ENCODE results near the gene CDK10. TPM values are rescaled to one million over a fixed set of nuclear protein-coding genes. Genes with fewer than 3 reads are reported as not detected.

Gene CDK10
- total and polyA plus RNA-seq, 8 donors, result 33.7 to 253 (median 59.4) TPM

DNA sequence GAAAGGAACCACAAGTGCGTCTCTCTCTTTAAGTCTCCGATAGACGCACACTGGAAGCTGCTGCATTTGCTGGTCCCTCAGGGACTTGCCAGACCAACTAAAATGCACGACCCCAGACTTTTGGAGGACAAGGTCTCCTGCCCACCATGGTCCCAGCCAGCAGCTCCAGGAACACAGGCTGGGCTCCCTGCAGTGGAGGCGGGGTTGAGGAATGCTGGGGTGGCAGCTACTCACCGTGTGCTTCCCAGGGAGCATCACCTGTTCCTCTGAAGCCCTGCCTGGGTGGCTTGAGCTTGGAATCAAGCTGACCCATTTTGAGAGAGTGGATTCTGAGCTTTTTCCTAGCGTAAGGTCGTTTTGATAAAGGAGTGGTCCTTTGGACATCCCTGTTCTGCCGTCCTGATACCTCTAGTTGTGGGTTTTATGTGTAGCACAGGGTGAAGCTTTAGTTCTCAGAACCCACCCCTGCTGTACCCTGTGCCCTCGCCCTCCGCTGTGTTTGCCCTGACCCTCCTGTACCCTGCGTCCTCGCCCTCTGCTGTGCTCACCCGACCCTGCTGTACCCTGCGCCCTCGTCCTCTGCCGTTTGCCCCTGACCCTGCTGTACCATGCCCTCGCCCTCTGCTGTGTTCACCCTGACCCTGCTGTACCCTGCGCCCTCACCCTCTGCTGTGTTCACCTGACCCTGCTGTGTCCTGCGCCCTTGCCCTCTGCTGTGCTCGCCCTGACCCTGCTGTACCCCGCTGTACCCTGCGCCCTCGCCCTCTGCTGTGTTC, 45.8 kb downstream of the CDK10 start:
- no peaks in the 10 kb centered on the region for H3K9me3 ChIP-seq
- TF ChIP-seq, protein P1, sequence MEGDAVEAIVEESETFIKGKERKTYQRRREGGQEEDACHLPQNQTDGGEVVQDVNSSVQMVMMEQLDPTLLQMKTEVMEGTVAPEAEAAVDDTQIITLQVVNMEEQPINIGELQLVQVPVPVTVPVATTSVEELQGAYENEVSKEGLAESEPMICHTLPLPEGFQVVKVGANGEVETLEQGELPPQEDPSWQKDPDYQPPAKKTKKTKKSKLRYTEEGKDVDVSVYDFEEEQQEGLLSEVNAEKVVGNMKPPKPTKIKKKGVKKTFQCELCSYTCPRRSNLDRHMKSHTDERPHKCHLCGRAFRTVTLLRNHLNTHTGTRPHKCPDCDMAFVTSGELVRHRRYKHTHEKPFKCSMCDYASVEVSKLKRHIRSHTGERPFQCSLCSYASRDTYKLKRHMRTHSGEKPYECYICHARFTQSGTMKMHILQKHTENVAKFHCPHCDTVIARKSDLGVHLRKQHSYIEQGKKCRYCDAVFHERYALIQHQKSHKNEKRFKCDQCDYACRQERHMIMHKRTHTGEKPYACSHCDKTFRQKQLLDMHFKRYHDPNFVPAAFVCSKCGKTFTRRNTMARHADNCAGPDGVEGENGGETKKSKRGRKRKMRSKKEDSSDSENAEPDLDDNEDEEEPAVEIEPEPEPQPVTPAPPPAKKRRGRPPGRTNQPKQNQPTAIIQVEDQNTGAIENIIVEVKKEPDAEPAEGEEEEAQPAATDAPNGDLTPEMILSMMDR (IDR thresholded peaks at IDR 0.05), result no peak
- intact Hi-C loops (cut with DNase I), result no loop called here
- 91 to 93% methylated on average over 24 of the region's 24 CpGs for WGBS, 2 donors
- H3K36me3 ChIP-seq, result peaks cover 3 to 58% (median 33%) of the 10 kb centered on the region in 3 donors
- ATAC-seq (no peak), FAIRE-seq (no peak), DNase-seq (no peak)
- no peaks in the 10 kb centered on the region for H3K27me3 ChIP-seq
- H3K4me1 ChIP-seq, result no peaks in the 10 kb centered on the region
- no peak overlapping the region for H3K4me3 ChIP-seq
- H3K27ac ChIP-seq, result no peak overlapping the region

DNA sequence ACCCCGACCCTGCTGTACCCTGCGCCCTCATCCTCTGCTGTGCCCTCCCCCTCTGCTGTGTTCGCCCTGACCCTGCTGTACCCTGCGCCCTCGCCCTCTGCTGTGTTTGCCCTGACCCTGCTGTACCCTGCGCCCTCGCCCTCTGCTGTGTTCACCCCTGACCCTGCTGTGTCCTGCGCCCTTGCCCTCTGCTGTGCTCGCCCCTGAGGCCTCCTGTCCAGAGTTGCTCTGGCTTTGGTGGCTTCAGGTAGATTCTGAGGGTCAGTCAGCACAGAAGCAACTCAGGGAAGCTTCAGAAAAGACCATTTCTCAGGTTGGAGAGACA, 46.4 kb downstream of the CDK10 start:
- 93 to 95% methylated on average over 9 of the region's 9 CpGs for WGBS, 2 donors
- no peak for ATAC-seq
- H3K27me3 ChIP-seq, result no peaks in the 10 kb centered on the region
- no peak for FAIRE-seq
- no peak overlapping the region for H3K4me3 ChIP-seq
- TF ChIP-seq, protein P1 (IDR thresholded peaks at IDR 0.05), result no peak
- H3K27ac ChIP-seq, result no peak overlapping the region
- no peaks in the 10 kb centered on the region for H3K9me3 ChIP-seq
- H3K4me1 ChIP-seq, result no peaks in the 10 kb centered on the region
- no peak for DNase-seq
- peaks cover 3 to 58% (median 37%) of the 10 kb centered on the region in 3 donors for H3K36me3 ChIP-seq
- intact Hi-C loops (cut with DNase I), result no loop called here

DNA sequence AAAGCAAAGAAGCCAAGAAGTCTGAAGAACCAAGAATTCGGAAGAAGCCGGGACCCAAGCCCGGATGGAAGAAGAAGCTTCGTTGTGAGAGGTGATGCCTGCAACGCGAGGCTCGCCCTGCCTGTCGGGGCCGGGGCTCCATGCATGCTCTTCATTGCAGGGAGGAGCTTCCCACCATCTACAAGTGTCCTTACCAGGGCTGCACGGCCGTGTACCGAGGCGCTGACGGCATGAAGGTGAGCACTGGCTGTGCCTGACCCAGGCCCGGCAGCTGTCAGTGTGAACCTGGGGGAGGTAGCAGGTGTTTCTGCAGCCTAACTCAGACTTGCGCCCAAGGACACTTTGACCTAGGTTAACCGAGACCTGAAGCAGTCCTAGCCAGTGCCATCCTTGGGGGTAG, 46.8 kb downstream of the CDK10 start:
- Histone ChIP-seq H3K9me3 (no peaks in the 10 kb centered on the region), H3K36me3 (peaks cover 4 to 62% (median 41%) of the 10 kb centered on the region in 3 donors), H3K27ac (no peak overlapping the region), H3K27me3 (no peaks in the 10 kb centered on the region), H3K4me1 (no peaks in the 10 kb centered on the region), H3K4me3 (no peak overlapping the region)
- intact Hi-C loops (cut with DNase I), result no loop called here
- ATAC-seq (no peak), FAIRE-seq (no peak), DNase-seq (no peak)
- WGBS, 2 donors, result 90 to 93% methylated on average over 17 of the region's 17 CpGs
- TF ChIP-seq, protein P1 (IDR thresholded peaks at IDR 0.05), result no peak

DNA sequence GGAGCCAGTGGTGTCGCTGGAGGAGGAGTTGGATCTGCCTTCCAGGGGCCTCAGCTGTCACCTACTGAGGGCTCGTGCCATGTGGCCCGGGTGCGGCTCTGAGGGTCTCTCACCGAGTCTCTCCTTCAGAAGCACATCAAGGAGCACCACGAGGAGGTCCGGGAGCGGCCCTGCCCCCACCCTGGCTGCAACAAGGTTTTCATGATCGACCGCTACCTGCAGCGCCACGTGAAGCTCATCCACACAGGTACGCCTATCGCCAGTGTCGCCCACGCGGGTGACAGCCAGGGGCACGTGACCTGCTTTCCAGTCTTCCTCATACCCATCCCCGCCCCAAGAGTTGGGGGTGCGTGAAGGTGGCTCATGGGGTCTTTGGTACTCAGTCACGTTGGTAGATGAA, 47.3 kb downstream of the CDK10 start:
- DNase-seq (no peak), FAIRE-seq (no peak), ATAC-seq (no peak)
- no peaks in the 10 kb centered on the region for H3K4me1 ChIP-seq
- no peak overlapping the region for H3K27ac ChIP-seq
- no peak overlapping the region for H3K4me3 ChIP-seq
- WGBS, 2 donors, result 93 to 94% methylated on average over 20 to 21 of the region's 21 CpGs
- H3K9me3 ChIP-seq, result no peaks in the 10 kb centered on the region
- H3K36me3 ChIP-seq, result peaks cover 7 to 66% (median 43%) of the 10 kb centered on the region in 3 donors
- TF ChIP-seq, protein P1 (IDR thresholded peaks at IDR 0.05), result no peak
- intact Hi-C loops (cut with DNase I), result no loop called here
- H3K27me3 ChIP-seq, result no peaks in the 10 kb centered on the region

DNA sequence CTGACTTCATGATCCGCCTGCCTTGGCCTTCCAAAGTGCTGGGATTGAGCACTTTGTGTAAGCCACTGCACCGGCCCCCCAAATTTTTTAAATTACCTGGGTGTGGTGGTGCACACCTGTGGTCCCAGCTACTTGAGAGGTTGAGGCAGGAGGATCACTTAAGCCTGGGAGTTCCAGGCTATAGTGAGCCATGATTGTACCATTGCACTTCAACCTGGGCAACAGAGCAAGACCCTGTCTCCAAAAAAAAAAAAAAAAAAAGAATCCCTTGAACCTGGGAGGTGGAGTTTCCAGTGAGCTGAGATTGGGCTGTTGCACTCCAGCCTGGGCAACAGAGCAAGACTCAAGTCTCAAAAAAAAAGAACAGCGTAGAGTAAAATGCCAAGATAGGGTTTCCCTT, 50.1 kb downstream of the CDK10 start:
- H3K27ac ChIP-seq, result no peak overlapping the region
- no peaks in the 10 kb centered on the region for H3K9me3 ChIP-seq
- peaks cover 4 to 66% (median 37%) of the 10 kb centered on the region in 3 donors for H3K36me3 ChIP-seq
- FAIRE-seq (no peak), DNase-seq (no peak), ATAC-seq (no peak)
- TF ChIP-seq, protein P1 (IDR thresholded peaks at IDR 0.05), result no peak
- no peaks in the 10 kb centered on the region for H3K4me1 ChIP-seq
- H3K4me3 ChIP-seq, result no peak overlapping the region
- H3K27me3 ChIP-seq, result no peaks in the 10 kb centered on the region
- WGBS, 2 donors, result 95 to 100% methylated on average over 3 of the region's 3 CpGs
- intact Hi-C loops (cut with DNase I), result no loop called here
